OCI-LY1 (cell line): ENCODE results near the gene CCDC141.

Experiments
- CTCF ChIP-seq: fragments of 200-600 bp; sonication (generic), shearing (Covaris generic); IDR thresholded peaks from 2 replicates; pipeline ENCODE4 v1.5.1; 2017; ENCODE audit warnings: mild to moderate bottlenecking, antibody characterized with exemption, low read length, moderate library complexity, mixed read lengths
- EZH2 ChIP-seq: fragments of 200-600 bp; sonication (generic), shearing (Covaris generic); IDR thresholded peaks from 2 replicates; pipeline ENCODE4 v1.8.0; 2017; ENCODE audit warnings: borderline replicate concordance, mixed run types, mild to moderate bottlenecking, antibody characterized with exemption, low read length, moderate library complexity, mixed read lengths

GRCh38 chr2:178923546-178923945 lies 126.4 kb downstream of the CCDC141 start:
- no peak for TF ChIP-seq CTCF
- TF ChIP-seq EZH2: no peak
